Activated CD8-positive, alpha-beta memory T cell treated with anti-CD3 and anti-CD28 coated beads, Interleukin-2, amount 50 U/mL, for 1 hour (primary cell): ENCODE results near the gene ZNF705A.
"Not testable (repeated sequence)": the region's sequence is repeated elsewhere in the genome, so short reads cannot be mapped to it uniquely, and the experiment has no call there.

Experiments
- DNase-seq: peaks from one replicate; pipeline ENCODE4 v3.0.0-alpha.2; 2020; ENCODE audit errors: extremely low read depth

Gene ZNF705A

GRCh38 chr12:8184206-8184605 is 27.4 kb downstream of the ZNF705A start:
- DNase-seq: not testable (repeated sequence)

GRCh38 chr12:8188088-8188487 is 31.3 kb downstream of the ZNF705A start:
- DNase-seq: not testable (repeated sequence)

- DNase-seq: not testable (repeated sequence)
These were observed 41.0 kb downstream of the ZNF705A start for GRCh38 chr12:8197685-8198308.

- not testable (repeated sequence) for DNase-seq
These were observed 62.0 kb downstream of the ZNF705A start for GRCh38 chr12:8218711-8219382.

- not testable (repeated sequence) for DNase-seq
These were observed 64.6 kb downstream of the ZNF705A start for GRCh38 chr12:8221375-8221774.

GRCh38 chr12:8221844-8222243 is 65.0 kb downstream of the ZNF705A start:
- DNase-seq: not testable (repeated sequence)

- DNase-seq: not testable (repeated sequence)
These were observed 65.5 kb downstream of the ZNF705A start for GRCh38 chr12:8222303-8222702.

- not testable (repeated sequence) for DNase-seq
These were observed 66.8 kb downstream of the ZNF705A start for GRCh38 chr12:8223646-8224045.

- DNase-seq: not testable (repeated sequence)
These were observed 68.0 kb downstream of the ZNF705A start for GRCh38 chr12:8224782-8225181.

GRCh38 chr12:8226355-8226754 is 69.5 kb downstream of the ZNF705A start:
- no peak for DNase-seq

- not testable (repeated sequence) for DNase-seq
These were observed 70.3 kb downstream of the ZNF705A start, which contains the start of gene FAM90A1 for GRCh38 chr12:8226992-8227731. Gene FAM90A1, minus strand, starts transcription at chr12:8227618. Its CDS starts 2,786 bp downstream, at chr12:8224832.

GRCh38 chr12:8227732-8228077 is 70.9 kb downstream of the ZNF705A start:
- not testable (repeated sequence) for DNase-seq

GRCh38 chr12:8228607-8229006 is 71.8 kb downstream of the ZNF705A start:
- not testable (repeated sequence) for DNase-seq

- DNase-seq: not testable (repeated sequence)
These were observed 72.7 kb downstream of the ZNF705A start for GRCh38 chr12:8229486-8229885.
